Esophagus muscularis mucosa (tissue), 4 donors: ENCODE results near the gene RNF181. TPM values are rescaled to one million over a fixed set of nuclear protein-coding genes. Genes with fewer than 3 reads are reported as not detected.

Source experiments
- DNase-seq: peaks from one replicate; pipeline ENCODE4 v3.0.0-alpha.2; 2017; ENCODE audit errors: extremely low spot score
- H3K27ac ChIP-seq, 4 donors: fragments of 200-600 bp; sonication (generic); replicated peaks in 1 of 4; 1 replicate in 3 of 4; 2 replicates in 1 of 4; pipeline ENCODE4 v1.5.1; 2016 to 2019; ENCODE audit warnings: mild to moderate bottlenecking in 1 of 4
- H3K27me3 ChIP-seq, 4 donors: fragments of 200-600 bp; sonication (generic); one replicate each; pipeline versions ENCODE4 v1.5.1 to v1.6.0; 2016 to 2019
- H3K36me3 ChIP-seq, 4 donors: fragments of 200-600 bp; sonication (generic); one replicate each; pipeline ENCODE4 v1.5.1; 2016 to 2019
- H3K4me1 ChIP-seq, 4 donors: fragments of 200-600 bp; sonication (generic); one replicate each; pipeline ENCODE4 v1.5.1; 2016 to 2019
- H3K4me3 ChIP-seq, 4 donors: fragments of 200-600 bp; sonication (generic); 1 replicate in 2 of 4; 2 replicates in 2 of 4; pipeline ENCODE4 v1.5.1; 2016 to 2019; ENCODE audit warnings: mild to moderate bottlenecking in 4 of 4, moderate library complexity in 1 of 4
- H3K9me3 ChIP-seq, 4 donors: fragments of 200-600 bp; sonication (generic); 1 replicate in 3 of 4; 2 replicates in 1 of 4; pipeline ENCODE4 v1.5.1; 2016 to 2019
- EP300 ChIP-seq: sonication (generic); formaldehyde crosslinking; IDR thresholded peaks from one replicate; pipeline ENCODE4 v1.6.1; 2017; ENCODE audit warnings: antibody characterized with exemption
- POLR2A ChIP-seq: fragments of 450-650 bp; IDR thresholded peaks from one replicate; pipeline ENCODE4 v1.6.1; 2017; ENCODE audit warnings: antibody characterized with exemption, moderate library complexity, mild to moderate bottlenecking, low read depth
- POLR2AphosphoS5 ChIP-seq, 2 donors: sonication (generic); formaldehyde crosslinking; IDR thresholded peaks; one replicate each; pipeline ENCODE4 v1.6.1; 2017; ENCODE audit warnings: antibody characterized with exemption in 2 of 2
- WGBS: methylation state at CpG from one replicate; pipeline ENCODE4 v1.1.5; 2018; 5-methylcytosine and 5-hydroxymethylcytosine counted together
- intact Hi-C: fragments of 100-400 bp; cut with DNase I; formaldehyde crosslinking; loops from one replicate; pipeline ENCODE4 v1.15.1; 2023
- total RNA-seq, 4 donors: library from RNA; depleted of rRNA; stranded (reverse); fragments of >200 nt; gene quantifications; one replicate each; pipeline versions ENCODE4 v1.1.0 to v1.2.1, GENCODE V29; 2016
- TF ChIP-seq, protein P1 (sequence below), 3 experiments: fragments of 200-600 bp in 2 of 3; fragments of 450-650 bp in 1 of 3; sonication (generic) in 2 of 3; IDR thresholded peaks; one replicate each; pipeline ENCODE4 v1.5.1; 2017 to 2019; ENCODE audit warnings: antibody characterized with exemption in 3 of 3, mild to moderate bottlenecking in 2 of 3, moderate library complexity in 1 of 3

The RNF181 gene
- total RNA-seq, 4 donors from 2014 or later = 133 to 142 (median 138) TPM

DNA sequence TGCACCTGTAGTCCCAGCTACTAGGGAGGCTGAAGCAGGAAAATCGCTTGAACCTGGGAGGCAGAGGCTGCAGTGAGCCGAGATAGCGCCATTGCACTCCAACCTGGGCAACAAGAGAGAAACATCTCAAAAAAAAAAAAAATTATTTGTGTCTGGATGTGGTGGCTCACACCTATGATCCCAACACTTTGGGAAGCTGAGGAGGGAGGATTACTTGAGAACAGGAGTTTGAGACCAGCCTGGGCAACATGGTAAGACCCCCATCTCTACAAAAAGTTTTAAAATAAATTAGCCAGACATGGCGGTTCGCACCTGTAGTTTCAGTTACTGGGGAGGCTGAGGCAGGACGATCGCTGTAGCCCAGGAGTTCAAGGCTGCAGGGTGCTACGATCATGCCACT, 19.8 kb upstream of the RNF181 start:
- TF ChIP-seq POLR2AphosphoS5 (IDR thresholded peaks at IDR 0.05) (no peak), POLR2A (no peak), EP300 (no peak)
- TF ChIP-seq, protein P1, sequence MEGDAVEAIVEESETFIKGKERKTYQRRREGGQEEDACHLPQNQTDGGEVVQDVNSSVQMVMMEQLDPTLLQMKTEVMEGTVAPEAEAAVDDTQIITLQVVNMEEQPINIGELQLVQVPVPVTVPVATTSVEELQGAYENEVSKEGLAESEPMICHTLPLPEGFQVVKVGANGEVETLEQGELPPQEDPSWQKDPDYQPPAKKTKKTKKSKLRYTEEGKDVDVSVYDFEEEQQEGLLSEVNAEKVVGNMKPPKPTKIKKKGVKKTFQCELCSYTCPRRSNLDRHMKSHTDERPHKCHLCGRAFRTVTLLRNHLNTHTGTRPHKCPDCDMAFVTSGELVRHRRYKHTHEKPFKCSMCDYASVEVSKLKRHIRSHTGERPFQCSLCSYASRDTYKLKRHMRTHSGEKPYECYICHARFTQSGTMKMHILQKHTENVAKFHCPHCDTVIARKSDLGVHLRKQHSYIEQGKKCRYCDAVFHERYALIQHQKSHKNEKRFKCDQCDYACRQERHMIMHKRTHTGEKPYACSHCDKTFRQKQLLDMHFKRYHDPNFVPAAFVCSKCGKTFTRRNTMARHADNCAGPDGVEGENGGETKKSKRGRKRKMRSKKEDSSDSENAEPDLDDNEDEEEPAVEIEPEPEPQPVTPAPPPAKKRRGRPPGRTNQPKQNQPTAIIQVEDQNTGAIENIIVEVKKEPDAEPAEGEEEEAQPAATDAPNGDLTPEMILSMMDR (IDR thresholded peaks at IDR 0.05) = no peak
- H3K27me3 ChIP-seq = no peaks in the 10 kb centered on the region
- DNase-seq = no peak
- H3K36me3 ChIP-seq = no peaks in the 10 kb centered on the region
- H3K4me1 ChIP-seq = peaks cover 20 to 42% (median 38%) of the 10 kb centered on the region in 4 donors
- H3K4me3 ChIP-seq = no peak overlapping the region
- H3K9me3 ChIP-seq = no peaks in the 10 kb centered on the region
- WGBS = 90% methylated on average over 8 of the region's 8 CpGs
- intact Hi-C loops = no loop called here
- no peak overlapping the region for H3K27ac ChIP-seq

DNA sequence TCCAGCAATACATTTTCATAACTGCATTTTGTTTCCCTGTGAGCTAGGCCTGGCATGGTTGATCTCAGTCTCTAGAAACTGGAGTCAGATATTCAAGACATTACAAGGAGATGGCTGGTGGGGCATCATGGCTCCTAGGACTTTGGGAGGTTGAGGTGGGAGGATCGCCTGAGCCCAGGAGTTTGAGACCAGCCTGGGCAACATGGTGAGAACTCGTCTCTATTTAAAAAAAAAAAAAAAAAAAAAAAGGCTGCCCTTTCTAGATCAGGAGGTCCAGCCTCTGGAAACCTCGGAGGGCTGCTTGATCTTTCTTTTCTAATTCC, 18.5 kb upstream of the RNF181 start:
- Histone ChIP-seq H3K36me3 (no peaks in the 10 kb centered on the region), H3K27me3 (no peaks in the 10 kb centered on the region), H3K27ac (peak overlapping the region; percentile 53 to 74 (median 70)), H3K4me1 (peaks cover 20 to 42% (median 38%) of the 10 kb centered on the region in 4 donors), H3K4me3 (peak overlapping the region in 2 of 4 donors; percentile 34 to 54), H3K9me3 (no peaks in the 10 kb centered on the region)
- intact Hi-C loops = no loop called here
- DNase-seq = no peak
- WGBS = 79% methylated on average over 3 of the region's 3 CpGs
- TF ChIP-seq POLR2A (no peak), POLR2AphosphoS5 (IDR thresholded peaks at IDR 0.05) (no peak), EP300 (no peak)
- TF ChIP-seq, protein P1 (IDR thresholded peaks at IDR 0.05) = no peak

DNA sequence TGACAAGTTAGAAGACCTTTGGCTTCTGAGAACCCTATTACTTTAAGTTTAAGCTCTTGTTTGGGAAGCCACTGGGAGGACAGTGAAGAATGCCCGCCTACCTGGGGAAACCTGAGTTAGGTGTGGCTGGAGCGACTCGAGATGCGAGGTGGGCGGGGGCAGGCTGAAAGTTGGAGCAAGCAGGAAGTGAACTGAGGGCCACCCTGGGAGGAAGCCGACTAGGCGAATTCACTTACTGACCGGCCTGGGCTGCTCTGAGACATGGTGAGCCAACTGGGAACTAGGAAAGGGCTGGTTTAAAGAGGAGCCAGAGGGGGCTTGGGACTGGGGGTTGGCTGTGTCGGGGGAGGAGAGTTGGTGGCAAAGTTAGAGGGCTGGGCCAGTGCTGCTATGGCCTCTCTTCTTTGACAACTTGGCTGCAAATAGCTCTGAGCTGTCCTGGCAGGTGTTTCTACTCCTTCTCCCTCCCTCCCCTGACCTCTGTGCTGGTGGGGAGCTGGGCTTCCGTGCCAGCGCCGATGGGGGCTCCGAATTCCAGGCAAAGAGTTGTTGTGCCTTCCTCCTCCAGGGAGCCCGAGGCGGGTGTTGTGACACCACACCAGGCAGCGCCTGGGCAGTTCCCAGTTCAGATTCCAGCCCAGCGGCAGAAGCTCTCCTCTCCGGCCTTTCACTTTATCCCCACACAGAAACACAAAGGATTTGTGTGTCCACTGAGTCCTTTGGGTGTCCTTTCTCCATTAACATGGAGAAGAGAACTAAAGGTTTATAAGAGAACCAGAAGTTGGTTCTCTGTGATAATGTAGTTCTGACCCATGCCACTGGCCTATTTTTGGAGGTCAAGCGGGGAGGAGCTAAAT, 17.9 kb upstream of the RNF181 start, which contains the start of gene VAMP8:
VAMP8 (plus strand) TSS at position 201 of the 857 bp plus-strand sequence; CDS start at position 262, 61 bp downstream.
- H3K4me3 ChIP-seq = peak within 1 kb of the TSS; percentile 34 to 54 (median 36)
- no peak for TF ChIP-seq EP300
- H3K27me3 ChIP-seq = no peaks in the 10 kb centered on the region
- H3K36me3 ChIP-seq = no peaks in the 10 kb centered on the region
- H3K4me1 ChIP-seq = peaks cover 20 to 42% (median 38%) of the 10 kb centered on the region in 4 donors
- H3K9me3 ChIP-seq = no peaks in the 10 kb centered on the region
- DNase-seq = no peak
- WGBS = 60% methylated on average over 17 of the region's 19 CpGs
- H3K27ac ChIP-seq = peak within 1 kb of the TSS; percentile 53 to 74 (median 70)
- intact Hi-C loops = no loop called here

DNA sequence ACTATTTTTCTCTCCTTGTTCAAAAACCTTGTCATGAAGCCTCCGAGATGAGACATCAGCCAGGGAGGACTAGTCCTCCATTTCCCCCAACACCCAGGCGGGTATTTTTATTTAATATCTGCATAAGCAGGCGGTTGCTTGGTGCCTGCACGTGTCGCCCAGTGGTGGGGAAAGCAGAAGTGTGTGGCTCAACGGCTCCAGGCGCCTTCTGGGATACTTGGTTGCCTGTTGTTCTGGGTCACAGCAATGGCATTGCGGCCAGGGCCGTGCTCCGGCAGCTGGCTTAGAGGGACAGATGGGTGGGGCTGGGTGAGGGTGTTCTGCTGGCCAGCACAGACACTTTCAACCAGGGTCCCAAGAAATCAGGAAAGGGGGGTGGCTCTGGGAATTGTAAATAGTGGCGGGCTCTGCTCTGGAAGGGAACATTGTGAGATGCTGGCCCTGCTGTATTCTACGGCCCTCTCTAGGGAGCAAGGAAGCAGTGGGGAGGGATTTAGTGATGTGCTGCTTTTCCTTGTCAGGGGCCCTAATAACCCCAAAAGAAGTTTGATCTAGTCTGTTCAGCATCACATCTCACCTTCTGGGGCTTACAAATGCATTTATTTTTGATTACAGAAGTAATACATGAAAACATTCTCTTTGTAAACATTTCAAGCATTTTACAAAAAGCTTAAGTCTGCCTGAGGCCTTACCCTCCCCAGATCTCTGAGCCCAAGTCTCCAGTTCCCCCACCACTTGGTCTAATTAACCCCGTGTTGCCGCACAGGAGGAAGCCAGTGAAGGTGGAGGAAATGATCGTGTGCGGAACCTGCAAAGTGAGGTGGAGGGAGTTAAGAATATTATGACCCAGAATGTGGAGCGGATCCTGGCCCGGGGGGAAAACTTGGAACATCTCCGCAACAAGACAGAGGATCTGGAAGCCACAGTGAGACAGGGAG, 17.0 kb upstream of the RNF181 start:
- WGBS = 57% methylated on average over 14 of the region's 19 CpGs
- H3K27ac ChIP-seq = peak overlapping the region; percentile 53 to 74 (median 70)
- no peak for DNase-seq
- H3K4me1 ChIP-seq = peaks cover 21 to 45% (median 41%) of the 10 kb centered on the region in 4 donors
- H3K36me3 ChIP-seq = no peaks in the 10 kb centered on the region
- no peaks in the 10 kb centered on the region for H3K9me3 ChIP-seq
- H3K27me3 ChIP-seq = no peaks in the 10 kb centered on the region
- TF ChIP-seq, protein P1 (IDR thresholded peaks at IDR 0.05) = no peak
- TF ChIP-seq POLR2AphosphoS5 (IDR thresholded peaks at IDR 0.05) = peak in 1 of 2 donors; percentile 44
- H3K4me3 ChIP-seq = peak overlapping the region; percentile 34 to 54 (median 36)
- intact Hi-C loops = no loop called here
